ENCODE data around the gene PANK4. TPM values are rescaled to one million over a fixed set of nuclear protein-coding genes. Genes with fewer than 3 reads are reported as not detected.

PANK4 gene
- polyA plus RNA-seq, 1 donor (not counting 4 experiments of a cell fraction or from before 2014, with no cell fraction given): 14.5 TPM

DNA sequence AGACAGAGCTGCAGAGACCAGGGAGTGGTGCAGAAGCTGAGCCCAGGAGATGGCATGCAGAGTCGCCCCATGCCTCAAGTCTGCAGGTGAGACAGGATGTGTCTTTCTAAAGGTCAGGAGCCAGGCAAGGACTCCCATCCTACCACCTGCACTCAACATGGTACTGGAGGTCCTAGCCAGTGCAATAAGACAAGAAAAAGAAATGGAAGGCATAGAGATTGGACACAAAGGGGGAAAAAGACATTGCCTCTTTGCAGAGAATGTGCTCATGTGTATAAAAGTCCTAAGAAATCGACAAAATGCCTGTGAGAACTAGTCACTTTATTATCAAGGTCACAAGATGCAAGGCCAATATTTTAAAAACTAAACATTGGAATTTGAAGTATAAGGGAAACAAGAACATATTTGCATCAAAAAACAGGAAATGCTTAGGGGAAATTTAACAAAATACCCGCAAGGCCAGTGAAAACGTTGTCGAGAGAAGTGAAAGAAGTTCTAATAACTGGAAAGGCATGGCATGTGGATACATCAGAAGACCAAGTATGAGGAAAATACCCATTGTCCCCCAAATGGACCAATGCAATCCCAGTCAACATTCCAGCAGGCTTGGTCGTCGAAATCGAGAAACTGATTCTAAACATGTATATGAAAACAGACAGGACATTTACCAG, 47.0 kb upstream of the PANK4 start:
- no peaks in the 10 kb centered on the region for H3K9me1 ChIP-seq (ENCODE audit: control insufficient read depth, extremely low read depth, insufficient read depth, low read length)
- no peaks in the 10 kb centered on the region for H3K79me2 ChIP-seq (ENCODE audit: control insufficient read depth, insufficient read depth, low read length)
- no peak for FAIRE-seq
- dilution Hi-C loops (cut with MboI; ENCODE audit: extremely low pct_ligation_motif_present, low sequenced_read_pairs): no loop called here
- H4K20me1 ChIP-seq (ENCODE audit: control insufficient read depth, extremely low read depth, insufficient read depth, low read length): no peaks in the 10 kb centered on the region
- TF ChIP-seq, protein P1, sequence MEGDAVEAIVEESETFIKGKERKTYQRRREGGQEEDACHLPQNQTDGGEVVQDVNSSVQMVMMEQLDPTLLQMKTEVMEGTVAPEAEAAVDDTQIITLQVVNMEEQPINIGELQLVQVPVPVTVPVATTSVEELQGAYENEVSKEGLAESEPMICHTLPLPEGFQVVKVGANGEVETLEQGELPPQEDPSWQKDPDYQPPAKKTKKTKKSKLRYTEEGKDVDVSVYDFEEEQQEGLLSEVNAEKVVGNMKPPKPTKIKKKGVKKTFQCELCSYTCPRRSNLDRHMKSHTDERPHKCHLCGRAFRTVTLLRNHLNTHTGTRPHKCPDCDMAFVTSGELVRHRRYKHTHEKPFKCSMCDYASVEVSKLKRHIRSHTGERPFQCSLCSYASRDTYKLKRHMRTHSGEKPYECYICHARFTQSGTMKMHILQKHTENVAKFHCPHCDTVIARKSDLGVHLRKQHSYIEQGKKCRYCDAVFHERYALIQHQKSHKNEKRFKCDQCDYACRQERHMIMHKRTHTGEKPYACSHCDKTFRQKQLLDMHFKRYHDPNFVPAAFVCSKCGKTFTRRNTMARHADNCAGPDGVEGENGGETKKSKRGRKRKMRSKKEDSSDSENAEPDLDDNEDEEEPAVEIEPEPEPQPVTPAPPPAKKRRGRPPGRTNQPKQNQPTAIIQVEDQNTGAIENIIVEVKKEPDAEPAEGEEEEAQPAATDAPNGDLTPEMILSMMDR (optimal IDR thresholded peaks at IDR 0.05 in 1 of 3, IDR thresholded peaks at IDR 0.05 in 1 of 3, conservative IDR thresholded peaks at IDR 0.05 in 1 of 3; ENCODE audit: extremely low read depth in 1 of 3, insufficient read depth in 2 of 3, low read length in 3 of 3): no peak
- TF ChIP-seq EZH2 (IDR thresholded peaks at IDR 0.05; ENCODE audit: low read length): no peak
- peaks cover 10% of the 10 kb centered on the region for H3K27me3 ChIP-seq (ENCODE audit: control insufficient read depth, extremely low read depth, insufficient read depth, low read length)
- no peaks in the 10 kb centered on the region for H3K4me1 ChIP-seq (ENCODE audit: control insufficient read depth, extremely low read depth, insufficient read depth, low read length)
- no peak overlapping the region for H3K27ac ChIP-seq (ENCODE audit: control insufficient read depth, insufficient read depth, low read length)
- H3K9ac ChIP-seq (ENCODE audit: control insufficient read depth, extremely low read depth, insufficient read depth, low read length): no peak overlapping the region
- H3K4me3 ChIP-seq (ENCODE audit: control insufficient read depth in 2 of 3, extremely low read depth in 1 of 3, insufficient read depth in 2 of 3, low read depth in 1 of 3, low read length in 3 of 3): no peak overlapping the region
- H3K9me3 ChIP-seq (ENCODE audit: control insufficient read depth, low read depth, low read length): no peaks in the 10 kb centered on the region
- H3K36me3 ChIP-seq (ENCODE audit: control insufficient read depth in 2 of 2, extremely low read depth in 1 of 2, insufficient read depth in 2 of 2, low read length in 2 of 2): no peaks in the 10 kb centered on the region
- no peak overlapping the region for H2AFZ ChIP-seq (ENCODE audit: control insufficient read depth, low read length)
- DNase-seq (ENCODE audit: low read depth, low spot score): no peak
- H3K4me2 ChIP-seq (ENCODE audit: control insufficient read depth, extremely low read depth, insufficient read depth, low read depth, low read length): no peak overlapping the region

DNA sequence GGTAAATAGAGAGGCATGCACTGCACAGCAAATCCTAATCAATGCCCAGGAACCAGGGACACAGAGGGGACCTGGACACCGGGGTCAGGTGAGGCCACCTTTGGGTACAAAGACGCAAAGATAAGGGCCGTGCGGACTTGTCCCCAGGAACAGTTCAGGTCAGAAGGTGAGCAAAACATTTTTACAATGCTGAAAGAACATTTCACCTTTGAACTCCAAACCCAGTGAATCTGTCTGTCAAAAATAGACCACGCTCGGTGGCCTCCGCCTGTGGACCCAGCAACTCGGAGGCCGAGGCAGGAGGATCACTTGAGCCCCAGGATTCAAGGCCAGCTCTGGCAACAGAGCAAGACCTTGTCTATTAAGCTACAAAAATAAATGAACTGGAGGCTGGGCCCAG, 45.0 kb upstream of the PANK4 start:
- no peaks in the 10 kb centered on the region for H3K9me1 ChIP-seq (ENCODE audit: control insufficient read depth, extremely low read depth, insufficient read depth, low read length)
- no peaks in the 10 kb centered on the region for H3K79me2 ChIP-seq (ENCODE audit: control insufficient read depth, insufficient read depth, low read length)
- no peaks in the 10 kb centered on the region for H3K9me3 ChIP-seq (ENCODE audit: control insufficient read depth, low read depth, low read length)
- H3K9ac ChIP-seq (ENCODE audit: control insufficient read depth, extremely low read depth, insufficient read depth, low read length): no peak overlapping the region
- DNase-seq (ENCODE audit: low read depth, low spot score): no peak
- H3K4me3 ChIP-seq (ENCODE audit: control insufficient read depth in 2 of 3, extremely low read depth in 1 of 3, insufficient read depth in 2 of 3, low read depth in 1 of 3, low read length in 3 of 3): no peak overlapping the region
- no peaks in the 10 kb centered on the region for H3K36me3 ChIP-seq (ENCODE audit: control insufficient read depth in 2 of 2, extremely low read depth in 1 of 2, insufficient read depth in 2 of 2, low read length in 2 of 2)
- H3K4me2 ChIP-seq (ENCODE audit: control insufficient read depth, extremely low read depth, insufficient read depth, low read depth, low read length): no peak overlapping the region
- dilution Hi-C loops (cut with MboI; ENCODE audit: extremely low pct_ligation_motif_present, low sequenced_read_pairs): no loop called here
- H3K27ac ChIP-seq (ENCODE audit: control insufficient read depth, insufficient read depth, low read length): no peak overlapping the region
- FAIRE-seq: no peak
- no peak for TF ChIP-seq EZH2 (IDR thresholded peaks at IDR 0.05; ENCODE audit: low read length)
- TF ChIP-seq, protein P1 (optimal IDR thresholded peaks at IDR 0.05 in 1 of 3, IDR thresholded peaks at IDR 0.05 in 1 of 3, conservative IDR thresholded peaks at IDR 0.05 in 1 of 3; ENCODE audit: extremely low read depth in 1 of 3, insufficient read depth in 2 of 3, low read length in 3 of 3): no peak
- no peak overlapping the region for H2AFZ ChIP-seq (ENCODE audit: control insufficient read depth, low read length)
- no peaks in the 10 kb centered on the region for H4K20me1 ChIP-seq (ENCODE audit: control insufficient read depth, extremely low read depth, insufficient read depth, low read length)
- H3K27me3 ChIP-seq (ENCODE audit: control insufficient read depth, extremely low read depth, insufficient read depth, low read length): peaks cover 11% of the 10 kb centered on the region
- no peaks in the 10 kb centered on the region for H3K4me1 ChIP-seq (ENCODE audit: control insufficient read depth, extremely low read depth, insufficient read depth, low read length)

Data from keratinocyte (primary cell).